ENCODE data around the gene SNRPN.
"Not testable (repeated sequence)": the region's sequence is repeated elsewhere in the genome, so short reads cannot be mapped to it uniquely, and the experiment has no call there.

Gene SNRPN

DNA sequence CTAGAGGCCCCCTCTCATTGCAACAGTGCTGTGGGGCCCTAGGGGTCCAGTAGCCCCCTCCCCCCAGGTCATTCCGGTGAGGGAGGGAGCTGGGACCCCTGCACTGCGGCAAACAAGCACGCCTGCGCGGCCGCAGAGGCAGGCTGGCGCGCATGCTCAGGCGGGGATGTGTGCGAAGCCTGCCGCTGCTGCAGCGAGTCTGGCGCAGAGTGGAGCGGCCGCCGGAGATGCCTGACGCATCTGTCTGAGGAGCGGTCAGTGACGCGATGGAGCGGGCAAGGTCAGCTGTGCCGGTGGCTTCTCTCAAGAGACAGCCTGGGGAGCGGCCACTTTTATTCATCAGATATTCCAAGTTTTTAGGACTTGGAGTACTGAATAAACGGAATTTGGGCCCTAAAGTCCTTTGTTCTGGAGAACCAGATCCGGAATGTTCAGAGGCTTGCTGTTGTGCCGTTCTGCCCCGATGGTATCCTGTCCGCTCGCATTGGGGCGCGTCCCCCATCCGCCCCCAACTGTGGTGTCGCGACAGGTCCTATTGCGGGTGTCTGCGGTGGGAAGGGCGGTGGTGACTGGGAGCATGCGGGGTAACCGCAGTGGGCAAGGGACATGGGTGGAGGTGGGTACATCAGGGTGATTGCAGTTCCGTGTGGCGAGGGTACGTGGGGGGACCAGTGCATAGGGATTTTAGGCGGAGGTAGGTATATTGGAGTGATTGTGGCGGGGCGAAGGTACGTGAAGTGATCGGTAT lies at the start of gene SNRPN, which contains the start of gene SNURF:
TSS of gene SNRPN (plus strand) at position 205 of the 748 bp plus-strand sequence. CDS start 19,467 bp downstream, outside the sequence.
TSS of gene SNURF (plus strand) at position 205 of the 748 bp plus-strand sequence. CDS start at position 267, 62 bp downstream.
- 100% methylated on average over 4 of the region's 47 CpGs for WGBS (ENCODE audit: insufficient coverage, insufficient read length)
- Histone ChIP-seq H3K9me3 (ENCODE audit: control insufficient read depth, insufficient read depth, low read length) (no peaks in the 10 kb centered on the region), H3K36me3 (ENCODE audit: control insufficient read depth, insufficient read depth, low read length) (no peaks in the 10 kb centered on the region), H3K27ac (ENCODE audit: low read length) (no peak within 1 kb of the TSS), H3K4me3 (ENCODE audit: low read length) (peak within 1 kb of the TSS; percentile 91), H3K27me3 (ENCODE audit: control insufficient read depth, insufficient read depth, low read length) (no peaks in the 10 kb centered on the region), H3K4me1 (ENCODE audit: control insufficient read depth, insufficient read depth, low read length) (no peaks in the 10 kb centered on the region)
- peak; percentile 52 for DNase-seq (ENCODE audit: low read depth, low spot score)

DNA sequence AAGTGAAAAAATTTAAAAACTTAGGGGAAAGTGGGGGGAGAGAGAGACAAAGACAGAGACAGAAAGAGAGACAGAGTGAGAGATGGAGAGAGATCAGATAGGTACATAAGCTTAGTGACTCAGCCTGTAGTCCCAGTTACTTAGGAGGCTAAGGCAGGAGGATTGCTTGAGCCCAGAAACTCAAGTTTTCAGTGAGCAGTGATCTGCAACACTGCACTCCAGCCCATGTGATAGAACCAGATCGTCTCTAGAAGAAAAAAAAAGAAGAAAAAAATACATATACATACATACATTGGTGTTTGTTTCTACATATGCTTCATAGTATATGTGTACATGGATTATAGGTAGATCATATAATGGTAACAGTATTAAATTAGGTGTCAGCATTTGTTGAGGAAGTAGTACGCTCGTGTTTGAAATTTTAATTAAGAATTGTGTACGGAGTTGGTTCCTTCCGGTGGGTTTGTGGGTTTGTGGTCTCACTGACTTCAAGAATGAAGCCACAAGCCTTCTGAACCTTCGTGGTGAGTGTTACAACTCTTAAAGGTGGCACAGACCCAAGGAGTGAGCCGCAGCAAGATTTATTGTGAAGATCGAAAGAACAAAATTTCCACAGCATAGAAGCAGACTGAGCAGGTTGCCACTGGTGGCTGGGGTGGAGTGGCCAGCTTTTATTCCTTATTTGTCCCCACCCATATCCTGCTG lies 38.3 kb upstream of the SNRPN start:
- Histone ChIP-seq H3K9me3 (ENCODE audit: control insufficient read depth, insufficient read depth, low read length) (no peaks in the 10 kb centered on the region), H3K27me3 (ENCODE audit: control insufficient read depth, insufficient read depth, low read length) (no peaks in the 10 kb centered on the region), H3K27ac (ENCODE audit: low read length) (no peak overlapping the region), H3K4me1 (ENCODE audit: control insufficient read depth, insufficient read depth, low read length) (0 out of 2 replicates have a peak, but pooled peaks cover 1% of the 10 kb centered on the region), H3K4me3 (ENCODE audit: low read length) (no peak overlapping the region), H3K36me3 (ENCODE audit: control insufficient read depth, insufficient read depth, low read length) (no peaks in the 10 kb centered on the region)
- 100% methylated on average over 4 of the region's 8 CpGs for WGBS (ENCODE audit: insufficient coverage, insufficient read length)
- DNase-seq (ENCODE audit: low read depth, low spot score): no peak

DNA sequence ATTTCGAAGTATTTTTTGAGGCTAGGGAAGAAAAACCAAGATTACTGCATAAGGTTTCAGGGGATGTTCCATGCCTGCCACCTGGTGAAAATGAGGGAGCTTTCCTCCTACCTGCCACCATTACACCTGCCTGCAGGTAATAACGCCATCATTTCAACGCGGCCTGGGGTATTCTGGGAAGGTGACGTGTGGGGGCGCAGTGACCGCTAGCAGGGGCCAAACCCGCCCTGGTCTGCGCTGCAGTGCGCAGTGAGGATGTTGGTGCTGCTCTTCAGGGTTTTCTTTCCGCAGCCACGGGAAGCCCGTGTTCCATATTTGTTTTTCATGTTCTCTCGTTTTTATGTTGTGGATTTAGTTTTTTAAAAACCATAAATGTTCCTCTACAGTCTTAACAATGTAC lies 37.4 kb upstream of the SNRPN start:
- Histone ChIP-seq H3K36me3 (ENCODE audit: control insufficient read depth, insufficient read depth, low read length) (no peaks in the 10 kb centered on the region), H3K9me3 (ENCODE audit: control insufficient read depth, insufficient read depth, low read length) (no peaks in the 10 kb centered on the region), H3K4me3 (ENCODE audit: low read length) (no peak overlapping the region), H3K27me3 (ENCODE audit: control insufficient read depth, insufficient read depth, low read length) (no peaks in the 10 kb centered on the region), H3K4me1 (ENCODE audit: control insufficient read depth, insufficient read depth, low read length) (0 out of 2 replicates have a peak, but pooled peaks cover 2% of the 10 kb centered on the region), H3K27ac (ENCODE audit: low read length) (no peak overlapping the region)
- no CpG with 5 or more reads among the region's 14 CpGs for WGBS (ENCODE audit: insufficient coverage, insufficient read length)
- DNase-seq (ENCODE audit: low read depth, low spot score): no peak

DNA sequence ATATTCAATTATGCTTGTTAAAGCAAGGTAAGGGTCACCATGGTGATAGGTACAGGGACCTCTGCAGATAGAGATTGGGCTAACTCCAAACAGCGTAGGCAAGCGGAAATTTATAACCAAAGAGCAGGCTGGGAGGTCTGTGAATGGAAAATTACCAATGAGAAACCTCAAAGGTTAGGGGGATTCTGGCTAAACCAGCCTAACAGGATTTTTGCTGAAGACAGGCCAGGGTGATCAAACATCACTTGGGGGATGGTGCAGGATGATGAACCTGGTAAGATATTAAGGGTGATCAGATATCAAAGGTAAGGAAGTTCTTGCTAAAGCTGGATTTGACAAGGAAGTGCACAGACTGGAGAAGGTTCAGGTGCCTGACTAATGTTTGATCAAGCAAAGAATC lies 35.3 kb upstream of the SNRPN start:
- Histone ChIP-seq H3K27ac (ENCODE audit: low read length) (no peak overlapping the region), H3K27me3 (ENCODE audit: control insufficient read depth, insufficient read depth, low read length) (no peaks in the 10 kb centered on the region)
- no CpG with 5 or more reads among the region's 2 CpGs for WGBS (ENCODE audit: insufficient coverage, insufficient read length)

DNA sequence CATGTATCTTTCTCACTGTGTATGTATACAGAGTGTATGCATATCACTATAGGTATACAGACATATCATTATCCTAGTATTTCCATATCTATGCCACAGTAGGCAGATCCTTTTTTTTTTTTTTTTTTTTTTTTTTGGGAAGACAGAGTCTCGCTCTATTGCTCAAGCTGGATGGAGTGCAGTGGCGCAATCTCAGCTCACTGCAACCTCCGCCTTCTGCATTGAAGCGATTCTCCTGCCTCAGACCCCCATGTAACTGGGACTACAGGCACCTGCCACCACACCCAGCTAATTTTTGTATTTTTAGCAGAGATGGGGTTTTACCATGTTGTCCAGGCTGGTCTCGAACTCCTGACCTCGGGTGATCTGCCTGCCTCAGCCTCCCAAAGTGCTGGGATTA lies 32.0 kb upstream of the SNRPN start:
- not testable (repeated sequence) for H3K4me3 ChIP-seq (ENCODE audit: low read length); H3K27ac ChIP-seq (ENCODE audit: low read length); DNase-seq (ENCODE audit: low read depth, low spot score); H3K9me3 ChIP-seq (ENCODE audit: control insufficient read depth, insufficient read depth, low read length); H3K27me3 ChIP-seq (ENCODE audit: control insufficient read depth, insufficient read depth, low read length); H3K4me1 ChIP-seq (ENCODE audit: control insufficient read depth, insufficient read depth, low read length); H3K36me3 ChIP-seq (ENCODE audit: control insufficient read depth, insufficient read depth, low read length)
- no CpG with 5 or more reads among the region's 6 CpGs for WGBS (ENCODE audit: insufficient coverage, insufficient read length)

More for the DNA sequence above, 35.3 kb upstream of the SNRPN start:
- no peak overlapping the region for H3K4me3 ChIP-seq (ENCODE audit: low read length)
- DNase-seq (ENCODE audit: low read depth, low spot score): peak; percentile 52
- H3K4me1 ChIP-seq (ENCODE audit: control insufficient read depth, insufficient read depth, low read length): 0 out of 2 replicates have a peak, but pooled peaks cover 2% of the 10 kb centered on the region
- H3K36me3 ChIP-seq (ENCODE audit: control insufficient read depth, insufficient read depth, low read length): no peaks in the 10 kb centered on the region
- no peaks in the 10 kb centered on the region for H3K9me3 ChIP-seq (ENCODE audit: control insufficient read depth, insufficient read depth, low read length)

DNA sequence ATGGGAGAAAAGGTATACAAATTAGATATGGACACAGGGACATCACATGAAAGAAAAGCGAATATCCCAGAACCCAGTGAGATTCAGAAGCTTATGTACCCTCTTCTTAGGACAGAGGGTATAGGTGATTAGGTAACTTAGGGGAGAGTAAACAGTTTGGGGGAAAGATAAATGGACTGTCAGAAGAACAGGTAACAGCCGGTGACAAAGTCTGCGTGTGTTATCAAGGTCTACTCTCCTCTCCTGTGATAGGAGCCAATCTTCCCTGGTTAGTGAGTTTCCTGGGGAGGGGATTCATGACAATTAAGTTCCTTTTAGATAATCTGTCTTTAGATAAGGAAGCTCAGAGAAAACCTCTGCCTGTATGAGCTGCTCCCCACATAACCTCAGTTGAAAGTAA lies 30.6 kb upstream of the SNRPN start:
- no peaks in the 10 kb centered on the region for H3K27me3 ChIP-seq (ENCODE audit: control insufficient read depth, insufficient read depth, low read length)
- H3K4me3 ChIP-seq (ENCODE audit: low read length): no peak overlapping the region
- DNase-seq (ENCODE audit: low read depth, low spot score): no peak
- no CpG with 5 or more reads among the region's 3 CpGs for WGBS (ENCODE audit: insufficient coverage, insufficient read length)
- 0 out of 2 replicates have a peak, but pooled peaks cover 2% of the 10 kb centered on the region for H3K4me1 ChIP-seq (ENCODE audit: control insufficient read depth, insufficient read depth, low read length)
- H3K27ac ChIP-seq (ENCODE audit: low read length): no peak overlapping the region
- H3K9me3 ChIP-seq (ENCODE audit: control insufficient read depth, insufficient read depth, low read length): no peaks in the 10 kb centered on the region
- no peaks in the 10 kb centered on the region for H3K36me3 ChIP-seq (ENCODE audit: control insufficient read depth, insufficient read depth, low read length)

DNA sequence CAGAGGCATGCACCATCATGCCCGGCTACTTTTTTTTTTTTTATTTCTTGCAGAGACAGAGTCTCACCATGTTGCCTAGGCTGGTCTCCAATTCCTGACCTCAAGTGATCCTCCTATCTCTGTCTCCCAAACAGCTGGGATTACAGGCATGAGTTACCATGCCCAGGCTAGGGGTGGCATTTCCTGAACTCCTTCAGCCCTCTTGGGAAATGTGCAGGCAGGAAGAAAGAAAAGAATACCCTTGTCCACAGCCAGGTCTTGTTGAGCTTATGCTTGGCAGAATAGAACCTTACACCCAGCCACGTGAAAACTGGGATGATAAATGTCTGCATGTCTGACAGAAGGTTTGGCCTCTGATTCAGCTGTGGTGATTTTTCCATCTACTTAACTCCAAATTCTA lies 30.2 kb upstream of the SNRPN start:
- no peak overlapping the region for H3K27ac ChIP-seq (ENCODE audit: low read length)

DNA sequence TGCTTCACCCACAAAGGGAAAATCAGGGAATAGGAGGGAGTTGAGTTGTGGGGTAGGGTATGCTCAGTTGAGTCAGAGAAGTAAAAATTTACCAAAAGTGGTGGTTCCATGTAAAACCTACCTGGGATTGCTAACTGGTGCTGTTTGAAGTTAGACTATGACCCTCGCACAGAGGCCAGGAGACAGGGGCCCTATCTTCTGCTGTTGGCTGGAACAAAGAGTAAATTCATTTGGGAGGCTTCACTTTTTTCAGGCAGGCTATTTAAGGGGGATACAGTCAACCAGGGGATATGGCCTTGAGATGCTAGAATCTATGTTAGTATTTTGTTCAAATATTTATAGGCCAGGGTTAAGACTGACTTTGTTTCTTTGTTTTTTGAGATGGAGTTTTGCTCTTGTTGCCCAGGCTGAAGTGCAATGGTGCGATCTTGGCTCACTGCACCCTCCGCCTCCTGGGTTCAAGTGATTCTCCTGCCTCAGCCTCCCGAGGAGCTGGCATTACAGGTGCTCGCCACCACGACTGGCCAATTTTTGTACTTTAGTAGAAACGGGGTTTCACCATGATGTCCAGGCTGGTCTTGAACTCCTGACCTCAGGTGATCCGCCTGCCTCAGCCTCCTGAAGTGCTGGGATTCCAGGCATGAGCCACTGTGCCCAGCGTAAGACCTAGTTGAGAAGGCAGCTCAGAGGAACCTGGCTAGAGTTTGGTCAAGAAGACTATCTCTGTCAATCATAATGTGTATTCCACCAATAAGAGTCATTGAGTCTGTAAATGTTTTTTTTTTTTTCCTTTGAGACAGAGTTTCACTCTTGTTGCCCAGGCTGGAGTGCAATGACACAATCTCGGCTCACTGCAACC lies 22.7 kb upstream of the SNRPN start:
- no CpG with 5 or more reads among the region's 10 CpGs for WGBS (ENCODE audit: insufficient coverage, insufficient read length)
- H3K27ac ChIP-seq (ENCODE audit: low read length); H3K9me3 ChIP-seq (ENCODE audit: control insufficient read depth, insufficient read depth, low read length): not testable (repeated sequence)

More for the DNA sequence above, 30.2 kb upstream of the SNRPN start:
- Histone ChIP-seq H3K27me3 (ENCODE audit: control insufficient read depth, insufficient read depth, low read length) (no peaks in the 10 kb centered on the region), H3K4me3 (ENCODE audit: low read length) (no peak overlapping the region), H3K9me3 (ENCODE audit: control insufficient read depth, insufficient read depth, low read length) (no peaks in the 10 kb centered on the region), H3K4me1 (ENCODE audit: control insufficient read depth, insufficient read depth, low read length) (0 out of 2 replicates have a peak, but pooled peaks cover 2% of the 10 kb centered on the region), H3K36me3 (ENCODE audit: control insufficient read depth, insufficient read depth, low read length) (no peaks in the 10 kb centered on the region)
- no CpG with 5 or more reads among the region's 2 CpGs for WGBS (ENCODE audit: insufficient coverage, insufficient read length)
- no peak for DNase-seq (ENCODE audit: low read depth, low spot score)

DNA sequence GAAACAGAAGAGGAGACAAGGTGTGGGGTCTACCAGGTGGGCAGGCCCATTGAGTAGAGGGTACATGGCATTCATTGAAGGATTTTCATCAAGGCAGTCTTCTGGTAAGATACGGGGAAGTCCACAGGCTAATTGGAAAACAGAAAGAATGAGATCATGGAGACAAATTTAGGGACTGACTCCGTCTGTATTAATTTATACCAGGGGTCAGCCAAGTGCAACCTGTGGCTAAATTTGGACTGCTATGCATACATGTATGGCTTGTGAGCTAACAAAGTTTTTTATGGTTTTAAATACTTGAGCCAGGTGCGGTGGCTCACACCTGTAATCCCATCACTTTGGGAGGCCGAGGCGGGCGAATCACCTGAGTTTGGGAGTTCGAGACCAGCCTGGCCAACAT lies 21.1 kb upstream of the SNRPN start:
- H3K27ac ChIP-seq (ENCODE audit: low read length): no peak overlapping the region
- no peaks in the 10 kb centered on the region for H3K4me1 ChIP-seq (ENCODE audit: control insufficient read depth, insufficient read depth, low read length)
- H3K4me3 ChIP-seq (ENCODE audit: low read length): no peak overlapping the region
- no CpG with 5 or more reads among the region's 7 CpGs for WGBS (ENCODE audit: insufficient coverage, insufficient read length)
- DNase-seq (ENCODE audit: low read depth, low spot score): no peak
- H3K36me3 ChIP-seq (ENCODE audit: control insufficient read depth, insufficient read depth, low read length): no peaks in the 10 kb centered on the region
- H3K9me3 ChIP-seq (ENCODE audit: control insufficient read depth, insufficient read depth, low read length): no peaks in the 10 kb centered on the region
- H3K27me3 ChIP-seq (ENCODE audit: control insufficient read depth, insufficient read depth, low read length): no peaks in the 10 kb centered on the region

More for the DNA sequence above, 22.7 kb upstream of the SNRPN start:
- H3K4me1 ChIP-seq (ENCODE audit: control insufficient read depth, insufficient read depth, low read length); H3K4me3 ChIP-seq (ENCODE audit: low read length); H3K27me3 ChIP-seq (ENCODE audit: control insufficient read depth, insufficient read depth, low read length); DNase-seq (ENCODE audit: low read depth, low spot score); H3K36me3 ChIP-seq (ENCODE audit: control insufficient read depth, insufficient read depth, low read length): not testable (repeated sequence)

DNA sequence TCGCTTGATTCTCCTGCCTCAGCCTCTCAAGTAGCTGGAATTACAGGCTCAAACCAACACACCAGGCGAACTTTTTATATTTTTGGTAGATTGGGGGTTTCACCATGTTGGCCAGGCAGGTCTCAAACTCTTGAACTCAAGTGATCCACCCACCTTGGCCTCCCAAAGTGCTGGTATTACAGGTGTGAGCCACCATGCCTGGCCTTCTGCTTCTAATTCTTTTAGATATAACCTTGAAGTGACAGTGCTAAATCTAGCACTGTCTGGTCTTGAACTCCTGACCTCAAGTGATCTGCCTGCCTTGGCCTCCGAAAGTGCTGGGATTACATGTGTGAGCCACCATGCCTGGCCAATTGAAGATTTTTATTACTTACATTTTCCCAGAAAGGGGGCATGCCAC lies 16.6 kb upstream of the SNRPN start:
- not testable (repeated sequence) for DNase-seq (ENCODE audit: low read depth, low spot score); H3K36me3 ChIP-seq (ENCODE audit: control insufficient read depth, insufficient read depth, low read length); H3K4me3 ChIP-seq (ENCODE audit: low read length); H3K27ac ChIP-seq (ENCODE audit: low read length); H3K4me1 ChIP-seq (ENCODE audit: control insufficient read depth, insufficient read depth, low read length); H3K9me3 ChIP-seq (ENCODE audit: control insufficient read depth, insufficient read depth, low read length); H3K27me3 ChIP-seq (ENCODE audit: control insufficient read depth, insufficient read depth, low read length)
- WGBS (ENCODE audit: insufficient coverage, insufficient read length): no CpG with 5 or more reads among the region's 3 CpGs
